Liver (tissue), 9 donors: Measurements from ENCODE around the gene TWF1. TPM values are rescaled to one million over a fixed set of nuclear protein-coding genes. Genes with fewer than 3 reads are reported as not detected.

Experiments
- DNase-seq: peaks from one replicate; pipeline ENCODE4 v3.0.0-alpha.2; 2017; ENCODE audit warnings: low spot score
- H3K27ac ChIP-seq, 2 donors: one replicate each; pipeline ENCODE4 v1.7.0; 2013; ENCODE audit warnings: inconsistent platforms in 2 of 2, low read length in 2 of 2, control low read depth in 1 of 2, low read depth in 1 of 2, mild to moderate bottlenecking in 1 of 2
- H3K27me3 ChIP-seq, 4 donors: one replicate each; pipeline versions ENCODE4 v1.6.1 to v1.7.0; 2013; ENCODE audit warnings: low read length in 3 of 4, inconsistent platforms in 1 of 4, mild to moderate bottlenecking in 1 of 4, moderate library complexity in 1 of 4; ENCODE audit not compliant: control insufficient read depth in 4 of 4, insufficient read depth in 4 of 4
- H3K36me3 ChIP-seq, 4 donors: one replicate each; pipeline versions ENCODE4 v1.6.1 to v1.7.0; 2013; ENCODE audit warnings: low read length in 3 of 4, mild to moderate bottlenecking in 3 of 4, low read depth in 1 of 4, moderate library complexity in 1 of 4; ENCODE audit not compliant: control insufficient read depth in 4 of 4, insufficient read depth in 3 of 4
- H3K4me1 ChIP-seq, 4 donors: one replicate each; pipeline versions ENCODE4 v1.6.1 to v1.7.0; 2013; ENCODE audit warnings: low read length in 3 of 4, mild to moderate bottlenecking in 3 of 4, moderate library complexity in 1 of 4; ENCODE audit not compliant: control insufficient read depth in 4 of 4, insufficient read depth in 4 of 4
- H3K4me3 ChIP-seq, 3 donors: one replicate each; pipeline versions ENCODE4 v1.6.1 to v1.7.0; 2013; ENCODE audit warnings: low read length in 3 of 3, control low read depth in 1 of 3, low read depth in 1 of 3, mild to moderate bottlenecking in 1 of 3
- H3K9ac ChIP-seq, 2 donors: one replicate each; pipeline ENCODE4 v1.7.0; 2013; ENCODE audit warnings: low read length in 2 of 2, mild to moderate bottlenecking in 2 of 2, moderate library complexity in 2 of 2, control low read depth in 1 of 2, low read depth in 1 of 2
- H3K9me3 ChIP-seq, 4 donors: one replicate each; pipeline versions ENCODE4 v1.6.1 to v1.7.0; 2013; ENCODE audit warnings: low read length in 3 of 4; ENCODE audit not compliant: control insufficient read depth in 4 of 4
- ATF3 ChIP-seq: IDR thresholded peaks from 2 replicates; pipeline ENCODE4 v1.6.1; 2016; ENCODE audit warnings: antibody characterized with exemption
- FOXA2 ChIP-seq: IDR thresholded peaks from 2 replicates; pipeline ENCODE4 v1.6.1; 2016; ENCODE audit warnings: antibody characterized with exemption
- GABPA ChIP-seq, 2 donors: IDR thresholded peaks in 1 of 2; conservative IDR thresholded peaks in 1 of 2; 2 replicates each; pipeline ENCODE4 v1.6.1; 2016; ENCODE audit warnings: antibody characterized with exemption in 2 of 2, mild to moderate bottlenecking in 1 of 2, moderate library complexity in 1 of 2
- HNF4A ChIP-seq, 2 donors: conservative IDR thresholded peaks; 2 replicates each; pipeline ENCODE4 v1.6.1; 2016; ENCODE audit warnings: antibody characterized with exemption in 2 of 2, mild to moderate bottlenecking in 2 of 2
- HNF4G ChIP-seq: IDR thresholded peaks from 2 replicates; pipeline ENCODE4 v1.6.1; 2016; ENCODE audit warnings: antibody characterized with exemption
- JUND ChIP-seq, 2 donors: IDR thresholded peaks; 2 replicates each; pipeline ENCODE4 v1.6.1; 2016; ENCODE audit warnings: antibody characterized with exemption in 2 of 2
- RAD21 ChIP-seq, 2 donors: IDR thresholded peaks; 2 replicates each; pipeline ENCODE4 v1.6.1; 2016; ENCODE audit warnings: antibody characterized with exemption in 2 of 2, mild to moderate bottlenecking in 2 of 2
- RXRA ChIP-seq, 2 donors: IDR thresholded peaks; 2 replicates each; pipeline ENCODE4 v1.6.1; 2017 to 2018; ENCODE audit warnings: antibody characterized with exemption in 2 of 2, mild to moderate bottlenecking in 1 of 2
- SP1 ChIP-seq: IDR thresholded peaks from 2 replicates; pipeline ENCODE4 v1.6.1; 2018; ENCODE audit warnings: antibody characterized with exemption, mild to moderate bottlenecking
- TAF1 ChIP-seq: conservative IDR thresholded peaks from 2 replicates; pipeline ENCODE4 v1.6.1; 2016; ENCODE audit warnings: antibody characterized with exemption, mild to moderate bottlenecking
- polyA plus RNA-seq, 2 donors: library from polyadenylated mRNA; stranded (reverse) in 1 of 2; unstranded in 1 of 2; fragments of 200-250 nt in 1 of 2; fragments of >200 nt in 1 of 2; fragmentation: Nextera tagmentation in 1 of 2; extraction: Ambion mirVana in 1 of 2; gene quantifications; one replicate each; pipeline versions ENCODE4 v1.2.1 to v1.2.3, GENCODE V29; 2013 to 2015
- total RNA-seq, 2 donors: library from RNA; depleted of rRNA; stranded (reverse); fragments of >200 nt; gene quantifications; one replicate each; pipeline ENCODE4 v1.2.3, GENCODE V29; 2014
- TF ChIP-seq, protein P1 (sequence below): IDR thresholded peaks from 2 replicates; pipeline ENCODE4 v1.6.1; 2016; ENCODE audit warnings: antibody characterized with exemption, mild to moderate bottlenecking
- TF ChIP-seq, protein P2 (sequence below): IDR thresholded peaks from 2 replicates; pipeline ENCODE4 v1.6.1; 2016; ENCODE audit warnings: antibody characterized with exemption
- donor health status: healthy.
- donor health status: healthy.
- donor health status: healthy.
- donor health status: healthy.
- donor health status: healthy.

Gene TWF1
- total and polyA plus RNA-seq, 4 donors = 25.6 to 32.5 (median 31.0) TPM

DNA sequence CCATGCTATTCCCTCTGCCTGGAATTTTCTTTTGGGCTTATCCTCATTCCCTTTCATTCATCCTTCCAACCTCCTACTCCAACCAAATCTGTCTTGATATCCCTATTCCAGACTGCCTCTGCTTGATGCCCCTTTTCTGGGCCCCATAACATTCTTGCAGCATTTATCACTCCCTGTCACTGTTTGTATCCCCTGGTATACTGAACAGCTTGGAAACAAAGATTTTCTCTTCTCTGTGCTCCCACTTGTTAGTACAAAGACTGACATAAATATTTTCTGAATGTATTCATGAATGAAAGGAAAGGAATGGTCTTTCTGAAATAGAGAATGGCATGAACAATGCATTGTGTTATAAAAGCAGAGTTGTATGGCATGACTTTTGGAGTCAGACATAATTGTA is 39.8 kb downstream of the TWF1 start:
- no peak for DNase-seq
- TF ChIP-seq FOXA2 = no peak
- TF ChIP-seq, protein P1, sequence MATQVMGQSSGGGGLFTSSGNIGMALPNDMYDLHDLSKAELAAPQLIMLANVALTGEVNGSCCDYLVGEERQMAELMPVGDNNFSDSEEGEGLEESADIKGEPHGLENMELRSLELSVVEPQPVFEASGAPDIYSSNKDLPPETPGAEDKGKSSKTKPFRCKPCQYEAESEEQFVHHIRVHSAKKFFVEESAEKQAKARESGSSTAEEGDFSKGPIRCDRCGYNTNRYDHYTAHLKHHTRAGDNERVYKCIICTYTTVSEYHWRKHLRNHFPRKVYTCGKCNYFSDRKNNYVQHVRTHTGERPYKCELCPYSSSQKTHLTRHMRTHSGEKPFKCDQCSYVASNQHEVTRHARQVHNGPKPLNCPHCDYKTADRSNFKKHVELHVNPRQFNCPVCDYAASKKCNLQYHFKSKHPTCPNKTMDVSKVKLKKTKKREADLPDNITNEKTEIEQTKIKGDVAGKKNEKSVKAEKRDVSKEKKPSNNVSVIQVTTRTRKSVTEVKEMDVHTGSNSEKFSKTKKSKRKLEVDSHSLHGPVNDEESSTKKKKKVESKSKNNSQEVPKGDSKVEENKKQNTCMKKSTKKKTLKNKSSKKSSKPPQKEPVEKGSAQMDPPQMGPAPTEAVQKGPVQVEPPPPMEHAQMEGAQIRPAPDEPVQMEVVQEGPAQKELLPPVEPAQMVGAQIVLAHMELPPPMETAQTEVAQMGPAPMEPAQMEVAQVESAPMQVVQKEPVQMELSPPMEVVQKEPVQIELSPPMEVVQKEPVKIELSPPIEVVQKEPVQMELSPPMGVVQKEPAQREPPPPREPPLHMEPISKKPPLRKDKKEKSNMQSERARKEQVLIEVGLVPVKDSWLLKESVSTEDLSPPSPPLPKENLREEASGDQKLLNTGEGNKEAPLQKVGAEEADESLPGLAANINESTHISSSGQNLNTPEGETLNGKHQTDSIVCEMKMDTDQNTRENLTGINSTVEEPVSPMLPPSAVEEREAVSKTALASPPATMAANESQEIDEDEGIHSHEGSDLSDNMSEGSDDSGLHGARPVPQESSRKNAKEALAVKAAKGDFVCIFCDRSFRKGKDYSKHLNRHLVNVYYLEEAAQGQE = no peak
- TF ChIP-seq, protein P2, sequence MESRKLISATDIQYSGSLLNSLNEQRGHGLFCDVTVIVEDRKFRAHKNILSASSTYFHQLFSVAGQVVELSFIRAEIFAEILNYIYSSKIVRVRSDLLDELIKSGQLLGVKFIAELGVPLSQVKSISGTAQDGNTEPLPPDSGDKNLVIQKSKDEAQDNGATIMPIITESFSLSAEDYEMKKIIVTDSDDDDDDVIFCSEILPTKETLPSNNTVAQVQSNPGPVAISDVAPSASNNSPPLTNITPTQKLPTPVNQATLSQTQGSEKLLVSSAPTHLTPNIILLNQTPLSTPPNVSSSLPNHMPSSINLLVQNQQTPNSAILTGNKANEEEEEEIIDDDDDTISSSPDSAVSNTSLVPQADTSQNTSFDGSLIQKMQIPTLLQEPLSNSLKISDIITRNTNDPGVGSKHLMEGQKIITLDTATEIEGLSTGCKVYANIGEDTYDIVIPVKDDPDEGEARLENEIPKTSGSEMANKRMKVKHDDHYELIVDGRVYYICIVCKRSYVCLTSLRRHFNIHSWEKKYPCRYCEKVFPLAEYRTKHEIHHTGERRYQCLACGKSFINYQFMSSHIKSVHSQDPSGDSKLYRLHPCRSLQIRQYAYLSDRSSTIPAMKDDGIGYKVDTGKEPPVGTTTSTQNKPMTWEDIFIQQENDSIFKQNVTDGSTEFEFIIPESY = no peak
- TF ChIP-seq ATF3 = no peak
- no peak for TF ChIP-seq SP1
- no peak overlapping the region for H3K9ac ChIP-seq
- no peak overlapping the region for H3K27ac ChIP-seq
- H3K4me1 ChIP-seq = no peaks in the 10 kb centered on the region
- no peaks in the 10 kb centered on the region for H3K9me3 ChIP-seq
- H3K4me3 ChIP-seq = no peak overlapping the region
- peaks cover 0 to 17% (median 5%) of the 10 kb centered on the region in 4 donors for H3K36me3 ChIP-seq
- H3K27me3 ChIP-seq = no peaks in the 10 kb centered on the region

GRCh38 chr12:43764528-43764927 is 41.6 kb downstream of the TWF1 start:
- H3K27me3 ChIP-seq = no peaks in the 10 kb centered on the region
- H3K27ac ChIP-seq = no peak overlapping the region
- H3K9me3 ChIP-seq = no peaks in the 10 kb centered on the region
- no peak overlapping the region for H3K4me3 ChIP-seq
- DNase-seq = no peak
- H3K9ac ChIP-seq = no peak overlapping the region
- TF ChIP-seq TAF1 = no peak
- no peak for TF ChIP-seq GABPA (IDR thresholded peaks at IDR 0.05 in 1 of 2, conservative IDR thresholded peaks at IDR 0.05 in 1 of 2)
- TF ChIP-seq RAD21 (IDR thresholded peaks at IDR 0.05) = no peak
- TF ChIP-seq RXRA (IDR thresholded peaks at IDR 0.05) = no peak
- no peak for TF ChIP-seq HNF4G
- TF ChIP-seq, protein P2 = no peak
- TF ChIP-seq FOXA2 = no peak
- no peak for TF ChIP-seq JUND (IDR thresholded peaks at IDR 0.05)
- no peak for TF ChIP-seq HNF4A (conservative IDR thresholded peaks at IDR 0.05)
- no peak for TF ChIP-seq SP1
- TF ChIP-seq, protein P1 = no peak
- H3K36me3 ChIP-seq = peaks cover 0 to 6% (median 0%) of the 10 kb centered on the region in 4 donors
- H3K4me1 ChIP-seq = peaks cover 3 to 10% (median 7%) of the 10 kb centered on the region in 4 donors
